Upper lobe of right lung (tissue), 1 donor: ENCODE data around the gene PROC. TPM values are rescaled to one million over a fixed set of nuclear protein-coding genes. Genes with fewer than 3 reads are reported as not detected.

Source experiments
- ATAC-seq: fragments of 200-7000 bp; cut with Tn5 transposase; one replicate; pipeline ENCODE4 v1.9.1; 2020; ENCODE audit warnings: mild to moderate bottlenecking, moderate library complexity
- DNase-seq: peaks from one replicate; pipeline ENCODE4 v3.0.0-alpha.2; 2020
- H3K27ac ChIP-seq: fragments of 200-600 bp; one replicate; pipeline ENCODE4 v1.8.0; 2022
- H3K27me3 ChIP-seq: fragments of 200-600 bp; one replicate; pipeline ENCODE4 v1.8.0; 2022; ENCODE audit warnings: mild to moderate bottlenecking
- H3K36me3 ChIP-seq: fragments of 200-600 bp; one replicate; pipeline ENCODE4 v1.8.0; 2022
- H3K4me1 ChIP-seq: fragments of 200-600 bp; one replicate; pipeline ENCODE4 v1.8.0; 2022
- H3K4me3 ChIP-seq: fragments of 200-600 bp; one replicate; pipeline ENCODE4 v1.8.0; 2022; ENCODE audit warnings: mild to moderate bottlenecking
- H3K9me3 ChIP-seq: fragments of 200-600 bp; one replicate; pipeline ENCODE4 v1.8.0; 2022
- CTCF ChIP-seq: fragments of 200-600 bp; IDR thresholded peaks from one replicate; pipeline ENCODE4 v1.8.0; 2022; ENCODE audit warnings: antibody characterized with exemption
- intact Hi-C: fragments of 100-400 bp; cut with DNase I; formaldehyde crosslinking; loops from one replicate; pipeline ENCODE4 v1.11.0; 2022
- total RNA-seq: library from RNA; stranded (reverse); fragmentation: NEBNext Ultra II Directional; extraction: Animal tissue kit (Norgen Biotek cat#: 25700); gene quantifications from one replicate; pipeline ENCODE4 v1.2.1, GENCODE V29; 2021
- donor health status: DM: no; HTN: yes; CAD: no; lungs with severe emphysema.

Gene PROC
- total RNA-seq, 1 donor from 2014 or later, result not detected

- H3K4me3 ChIP-seq, result no peak overlapping the region
- H3K4me1 ChIP-seq, result peaks cover 57% of the 10 kb centered on the region
- peak overlapping the region; percentile 88 for H3K27ac ChIP-seq
- TF ChIP-seq CTCF, result no peak
- no peaks in the 10 kb centered on the region for H3K27me3 ChIP-seq
- intact Hi-C loops, result no loop called here
- no peaks in the 10 kb centered on the region for H3K9me3 ChIP-seq
- H3K36me3 ChIP-seq, result no peaks in the 10 kb centered on the region
- DNase-seq (peak; percentile 55), ATAC-seq (no peak)
Observed at GRCh38 chr2:127410871-127411652, 7.2 kb upstream of the PROC start.

- H3K4me1 ChIP-seq, result peaks cover 64% of the 10 kb centered on the region
- peak overlapping the region; percentile 88 for H3K27ac ChIP-seq
- TF ChIP-seq CTCF, result no peak
Observed at GRCh38 chr2:127411653-127412369, 6.4 kb upstream of the PROC start.

GRCh38 chr2:127413200-127413599 is 5.0 kb upstream of the PROC start:
- no peak overlapping the region for H3K27ac ChIP-seq
- no peak for DNase-seq
- intact Hi-C loops, result no loop called here
- peaks cover 60% of the 10 kb centered on the region for H3K4me1 ChIP-seq
- H3K4me3 ChIP-seq, result no peak overlapping the region
- no peak for ATAC-seq
- no peaks in the 10 kb centered on the region for H3K27me3 ChIP-seq
- no peaks in the 10 kb centered on the region for H3K36me3 ChIP-seq
- TF ChIP-seq CTCF, result no peak
- no peaks in the 10 kb centered on the region for H3K9me3 ChIP-seq

More at GRCh38 chr2:127411653-127412369, 6.4 kb upstream of the PROC start:
- DNase-seq (no peak), ATAC-seq (no peak)
- H3K27me3 ChIP-seq, result no peaks in the 10 kb centered on the region
- H3K9me3 ChIP-seq, result no peaks in the 10 kb centered on the region
- no peaks in the 10 kb centered on the region for H3K36me3 ChIP-seq
- H3K4me3 ChIP-seq, result peak overlapping the region; percentile 4
- intact Hi-C loops, result no loop called here

- H3K4me1 ChIP-seq, result peaks cover 53% of the 10 kb centered on the region
- no peak overlapping the region for H3K27ac ChIP-seq
- no peaks in the 10 kb centered on the region for H3K27me3 ChIP-seq
- H3K9me3 ChIP-seq, result no peaks in the 10 kb centered on the region
- intact Hi-C loops, result no loop called here
- ATAC-seq (no peak), DNase-seq (no peak)
- no peaks in the 10 kb centered on the region for H3K36me3 ChIP-seq
- H3K4me3 ChIP-seq, result no peak overlapping the region
- TF ChIP-seq CTCF, result no peak
Observed at GRCh38 chr2:127413782-127414637, 4.2 kb upstream of the PROC start.
